Kidney epithelial cell (primary cell): Measurements from ENCODE around the gene NDP. TPM values are rescaled to one million over a fixed set of nuclear protein-coding genes. Genes with fewer than 3 reads are reported as not detected.
A peak's percentile ranks its signal among the peaks of the same experiment; 100 is the strongest.

Experiments used
- DNase-seq: peaks from one replicate; pipeline ENCODE4 v3.0.0-alpha.2; 2010; ENCODE audit warnings: low read depth
- H3K27me3 ChIP-seq: 2 replicates; pipeline ENCODE4 v1.6.0; 2011; ENCODE audit warnings: low read length; ENCODE audit not compliant: control insufficient read depth, insufficient read depth
- H3K36me3 ChIP-seq: 2 replicates; pipeline ENCODE4 v1.5.1; 2011; ENCODE audit warnings: low read length; ENCODE audit not compliant: control insufficient read depth, insufficient read depth
- H3K4me3 ChIP-seq: 2 replicates; pipeline ENCODE4 v1.5.1; 2011; ENCODE audit warnings: low read depth, mild to moderate bottlenecking, control low read depth, low read length
- CTCF ChIP-seq: IDR thresholded peaks from 2 replicates; pipeline ENCODE4 v1.5.1; 2011; ENCODE audit warnings: mild to moderate bottlenecking, moderate library complexity, low read length, control low read depth, inconsistent platforms; ENCODE audit not compliant: insufficient read depth, poor library complexity, severe bottlenecking
- total RNA-seq: library from RNA; depleted of rRNA; stranded (reverse); fragments of >200 nt; gene quantifications from 2 replicates; pipeline ENCODE4 v1.2.3, GENCODE V29; 2015

The NDP gene
- total RNA-seq, 1 donor from 2014 or later, result not detected

GRCh38 chrX:43961699-43962098 is 11.5 kb downstream of the NDP start:
- DNase-seq, result no peak
- TF ChIP-seq CTCF, result peak; percentile 15

DNA sequence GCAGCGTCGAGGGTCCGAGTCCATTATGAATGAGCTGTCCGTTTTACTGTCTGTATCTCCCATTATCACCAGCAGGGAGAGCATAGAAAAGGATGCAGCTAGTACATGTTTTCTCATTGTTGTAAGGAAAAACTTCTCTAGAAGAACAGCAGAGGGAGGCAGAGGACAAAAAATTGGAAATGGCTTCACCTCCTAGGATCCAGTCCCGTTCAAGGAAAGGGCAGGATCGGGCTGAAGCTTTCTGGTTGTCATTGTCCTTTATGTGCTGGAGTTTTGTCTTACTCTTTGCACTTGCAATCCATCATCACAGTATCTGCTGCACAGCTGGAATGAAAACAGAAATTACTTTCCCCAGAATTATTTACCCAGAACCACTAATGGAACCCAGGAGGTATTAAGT is 14.7 kb downstream of the NDP start:
- peak; percentile 45 for DNase-seq
- peak; percentile 71 for TF ChIP-seq CTCF
- no peaks in the 10 kb centered on the region for H3K27me3 ChIP-seq
- no peak overlapping the region for H3K4me3 ChIP-seq
- no peaks in the 10 kb centered on the region for H3K36me3 ChIP-seq

More at GRCh38 chrX:43961699-43962098, 11.5 kb downstream of the NDP start:
- Histone ChIP-seq H3K4me3 (no peak overlapping the region), H3K27me3 (no peaks in the 10 kb centered on the region), H3K36me3 (no peaks in the 10 kb centered on the region)

- no peak for DNase-seq
- Histone ChIP-seq H3K4me3 (no peak overlapping the region), H3K36me3 (no peaks in the 10 kb centered on the region), H3K27me3 (no peaks in the 10 kb centered on the region)
- TF ChIP-seq CTCF, result no peak
Observed at GRCh38 chrX:43956034-43956433, 17.2 kb downstream of the NDP start.

- Histone ChIP-seq H3K4me3 (no peak overlapping the region), H3K27me3 (peaks cover 4% of the 10 kb centered on the region), H3K36me3 (no peaks in the 10 kb centered on the region)
- TF ChIP-seq CTCF, result no peak
- DNase-seq, result no peak
Observed at GRCh38 chrX:43953218-43953617, 20.0 kb downstream of the NDP start.

- Histone ChIP-seq H3K36me3 (no peaks in the 10 kb centered on the region), H3K4me3 (no peak overlapping the region), H3K27me3 (peaks cover 4% of the 10 kb centered on the region)
- no peak for DNase-seq
- peak; percentile 61 for TF ChIP-seq CTCF
Observed at GRCh38 chrX:43949669-43950068, 23.5 kb downstream of the NDP start.

DNA sequence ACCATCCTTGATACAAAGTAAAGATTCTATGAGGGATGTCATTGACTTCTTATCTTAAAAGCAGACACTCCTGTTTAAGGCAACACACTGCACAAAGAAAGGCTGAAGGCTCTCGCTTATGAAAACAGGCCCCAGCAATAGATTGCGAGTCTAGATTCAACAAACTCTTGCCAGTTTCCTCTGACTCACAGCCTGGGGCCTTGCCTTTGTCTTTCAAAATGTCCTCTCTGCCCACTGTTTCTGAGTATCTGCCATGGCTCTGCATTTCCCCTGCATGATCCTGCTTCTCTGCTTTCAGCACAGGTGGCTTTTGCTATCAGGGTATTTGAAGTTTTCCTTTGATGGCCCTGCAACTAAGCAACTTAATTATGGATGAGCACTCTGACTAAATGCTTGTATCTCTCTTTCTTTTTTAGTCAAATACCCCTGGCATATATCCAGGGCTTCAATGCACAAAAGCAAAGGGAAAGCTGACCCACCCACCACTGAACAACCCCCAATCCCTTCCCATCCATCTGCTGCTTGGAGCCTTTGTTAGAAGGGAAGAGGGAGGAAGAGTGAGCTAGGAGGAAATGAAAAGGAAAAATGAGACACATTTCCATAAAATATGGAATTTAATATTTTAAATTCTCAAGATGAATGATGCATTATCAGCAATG is 32.2 kb downstream of the NDP start:
- no peak for TF ChIP-seq CTCF
- no peak for DNase-seq
- Histone ChIP-seq H3K36me3 (no peaks in the 10 kb centered on the region), H3K4me3 (no peak overlapping the region), H3K27me3 (no peaks in the 10 kb centered on the region)
